ENCODE measurements around the gene SCUBE1. TPM values are rescaled to one million over a fixed set of nuclear protein-coding genes. Genes with fewer than 3 reads are reported as not detected.

Gene SCUBE1
- total RNA-seq, 1 donor from 2014 or later: 0.14 TPM

DNA sequence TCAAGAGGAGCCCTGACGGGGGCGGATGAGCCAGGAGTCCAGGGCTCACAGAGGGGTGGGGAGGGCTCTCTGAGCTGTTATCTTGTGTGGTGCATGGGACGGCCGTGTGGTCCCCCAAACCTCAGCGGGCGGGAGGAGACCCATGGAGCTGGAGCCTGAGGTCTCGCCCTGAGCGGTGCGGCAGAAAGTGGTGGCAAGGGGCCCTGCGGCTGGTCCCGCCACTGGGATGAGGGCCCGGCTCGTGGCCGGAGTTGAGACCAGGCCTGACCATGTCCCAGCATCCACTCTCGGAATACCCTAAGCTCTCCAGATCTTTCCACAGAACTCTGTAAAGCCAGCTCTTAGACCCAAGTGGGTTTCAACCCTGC, 133.7 kb downstream of the SCUBE1 start:
- peaks cover 5% of the 10 kb centered on the region for H3K4me1 ChIP-seq
- TF ChIP-seq CTCF (IDR thresholded peaks at IDR 0.05; ENCODE audit: borderline replicate concordance): no peak
- H3K27ac ChIP-seq (replicated peaks): no peak overlapping the region
- no peaks in the 10 kb centered on the region for H3K36me3 ChIP-seq
- H3K27me3 ChIP-seq (ENCODE audit: low read depth): peaks cover 22% of the 10 kb centered on the region
- intact Hi-C loops (cut with micrococcal nuclease): no loop called here
- H3K9me3 ChIP-seq (replicated peaks): no peaks in the 10 kb centered on the region
- no peak for DNase-seq
- H3K4me3 ChIP-seq: no peak overlapping the region

DNA sequence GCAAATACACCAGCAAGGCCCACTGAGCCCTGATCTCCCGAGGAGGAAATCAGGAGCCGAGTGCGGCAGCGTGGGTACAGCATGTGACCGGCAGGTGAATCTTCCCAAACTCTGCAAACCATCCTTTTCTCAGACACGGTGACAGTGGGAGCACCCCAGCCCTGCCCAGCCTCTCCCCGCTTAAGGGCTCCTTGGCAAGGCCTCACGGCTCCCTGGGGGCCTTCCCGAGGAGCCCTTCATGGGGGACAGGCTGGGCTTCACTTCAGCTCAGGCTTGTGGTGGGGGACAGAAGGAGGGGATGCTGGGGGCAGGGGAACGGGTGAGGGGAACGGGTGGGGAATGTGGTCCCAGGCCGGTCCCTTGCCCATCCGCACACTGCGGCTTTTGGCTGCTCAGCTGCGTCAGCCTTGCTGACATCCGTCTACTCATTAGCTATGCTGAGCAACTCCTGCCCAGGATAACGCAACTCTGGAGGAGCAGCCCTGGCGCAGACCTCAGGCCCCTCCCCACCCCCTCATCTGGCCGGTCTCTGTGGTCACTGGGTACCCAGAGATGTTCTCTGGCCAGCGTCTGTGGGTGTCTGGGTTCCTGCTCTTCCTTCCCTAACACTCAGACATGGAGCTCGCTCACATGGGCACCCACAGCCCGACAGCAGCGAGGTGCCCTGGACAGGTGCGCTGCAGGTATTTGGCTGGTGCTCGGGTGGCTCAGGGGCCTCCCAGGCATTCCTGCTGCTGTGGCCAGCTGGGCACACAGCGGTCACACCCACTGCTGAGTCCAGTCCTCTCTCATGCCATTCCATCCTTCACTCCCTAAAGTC, 134.3 kb downstream of the SCUBE1 start:
- H3K4me1 ChIP-seq: peaks cover 5% of the 10 kb centered on the region
- intact Hi-C loops (cut with micrococcal nuclease): no loop called here
- no peak for DNase-seq
- no peak for TF ChIP-seq CTCF (IDR thresholded peaks at IDR 0.05; ENCODE audit: borderline replicate concordance)
- H3K4me3 ChIP-seq: no peak overlapping the region
- no peak overlapping the region for H3K27ac ChIP-seq (replicated peaks)
- H3K36me3 ChIP-seq: no peaks in the 10 kb centered on the region
- H3K27me3 ChIP-seq (ENCODE audit: low read depth): peaks cover 16% of the 10 kb centered on the region
- no peaks in the 10 kb centered on the region for H3K9me3 ChIP-seq (replicated peaks)

GRCh38 chr22:43207849-43208702, 135.1 kb downstream of the SCUBE1 start:
- H3K27ac ChIP-seq (replicated peaks): no peak overlapping the region
- H3K9me3 ChIP-seq (replicated peaks): no peaks in the 10 kb centered on the region
- H3K4me3 ChIP-seq: no peak overlapping the region
- intact Hi-C loops (cut with micrococcal nuclease): no loop called here
- DNase-seq: no peak
- TF ChIP-seq CTCF (IDR thresholded peaks at IDR 0.05; ENCODE audit: borderline replicate concordance): no peak
- H3K36me3 ChIP-seq: no peaks in the 10 kb centered on the region
- H3K4me1 ChIP-seq: peaks cover 5% of the 10 kb centered on the region
- H3K27me3 ChIP-seq (ENCODE audit: low read depth): peaks cover 8% of the 10 kb centered on the region

DNA sequence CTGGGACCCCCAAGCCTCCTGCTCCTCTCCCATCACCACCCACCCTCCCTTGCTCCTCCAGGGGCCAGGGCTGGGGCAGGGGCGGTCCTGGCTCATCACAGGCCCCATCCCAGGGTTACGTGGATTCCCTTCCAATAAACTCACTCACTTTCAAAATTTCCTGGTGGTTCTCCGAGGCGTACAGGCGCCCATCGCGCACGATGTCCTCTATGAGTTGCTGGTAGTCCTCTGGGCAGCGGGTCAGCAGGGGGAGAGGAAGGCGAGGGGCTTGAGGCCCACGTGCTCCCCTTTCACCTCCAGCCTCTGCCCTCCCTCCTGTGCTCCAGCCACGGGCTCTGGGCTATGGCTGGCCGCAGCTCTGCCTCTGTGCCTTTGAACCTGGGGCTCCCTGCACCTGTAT, 135.8 kb downstream of the SCUBE1 start:
- no peak overlapping the region for H3K4me3 ChIP-seq
- H3K27ac ChIP-seq (replicated peaks): no peak overlapping the region
- no peak for TF ChIP-seq CTCF (IDR thresholded peaks at IDR 0.05; ENCODE audit: borderline replicate concordance)
- intact Hi-C loops (cut with micrococcal nuclease): no loop called here
- no peaks in the 10 kb centered on the region for H3K9me3 ChIP-seq (replicated peaks)
- H3K4me1 ChIP-seq: peaks cover 5% of the 10 kb centered on the region
- DNase-seq: no peak
- peaks cover 4% of the 10 kb centered on the region for H3K27me3 ChIP-seq (ENCODE audit: low read depth)
- H3K36me3 ChIP-seq: no peaks in the 10 kb centered on the region

- no peaks in the 10 kb centered on the region for H3K36me3 ChIP-seq
Observed at GRCh38 chr22:43206509-43207161, 136.5 kb downstream of the SCUBE1 start.

More at GRCh38 chr22:43206509-43207161, 136.5 kb downstream of the SCUBE1 start:
- H3K27ac ChIP-seq (replicated peaks): no peak overlapping the region
- DNase-seq: no peak
- H3K4me1 ChIP-seq: peaks cover 5% of the 10 kb centered on the region
- intact Hi-C loops (cut with micrococcal nuclease): no loop called here
- no peak overlapping the region for H3K4me3 ChIP-seq
- no peak for TF ChIP-seq CTCF (IDR thresholded peaks at IDR 0.05; ENCODE audit: borderline replicate concordance)
- H3K9me3 ChIP-seq (replicated peaks): no peaks in the 10 kb centered on the region
- peaks cover 4% of the 10 kb centered on the region for H3K27me3 ChIP-seq (ENCODE audit: low read depth)
